Endothelial cell of umbilical vein (primary cell): ENCODE measurements around the gene BLID.

Experiments
- EZH2 ChIP-seq: IDR thresholded peaks from 2 replicates; pipeline ENCODE4 v1.6.1; 2012; ENCODE audit warnings: borderline replicate concordance, low read depth, mild to moderate bottlenecking, moderate library complexity, low read length, inconsistent platforms; ENCODE audit not compliant: severe bottlenecking
- POLR2A ChIP-seq: IDR thresholded peaks from 2 replicates; pipeline ENCODE4 v1.6.1; 2012; ENCODE audit warnings: low read depth, mild to moderate bottlenecking, control low read depth, low read length
- POLR2AphosphoS5 ChIP-seq: IDR thresholded peaks from 2 replicates; pipeline ENCODE4 v1.6.1; 2012; ENCODE audit warnings: low read depth, mild to moderate bottlenecking, control low read depth, low read length, moderate library complexity; ENCODE audit not compliant: insufficient read depth
- TF ChIP-seq, protein P1 (sequence below), 2 donors: IDR thresholded peaks; 1 replicate in 1 of 2; 2 replicates in 1 of 2; pipeline ENCODE4 v1.5.1; 2011; ENCODE audit warnings: low read length in 2 of 2, mild to moderate bottlenecking in 2 of 2, moderate library complexity in 2 of 2, control low read depth in 1 of 2, inconsistent platforms in 1 of 2, low read depth in 1 of 2; ENCODE audit not compliant: insufficient read depth in 1 of 2; ENCODE audit errors: extremely low read depth in 1 of 2

DNA sequence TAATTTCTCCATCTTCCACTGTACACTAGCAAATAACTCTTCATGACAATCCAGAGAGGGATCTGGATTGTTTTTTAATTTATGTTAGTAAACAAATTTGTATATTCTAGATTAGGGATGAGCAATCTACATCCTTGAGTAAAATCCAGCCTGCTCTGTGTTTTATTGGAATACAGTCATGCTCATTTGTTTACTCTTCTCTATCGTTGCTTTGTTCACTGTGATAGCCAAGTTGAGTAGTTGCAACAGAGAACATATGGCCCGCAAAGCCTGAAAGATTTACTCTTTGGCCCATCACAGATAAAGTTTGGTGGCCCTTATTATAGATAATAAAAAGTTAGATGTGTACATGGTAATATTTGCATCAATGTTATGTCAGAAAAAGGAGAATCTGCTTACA lies 6.2 kb upstream of the BLID start:
- TF ChIP-seq POLR2A: no peak
- TF ChIP-seq, protein P1, sequence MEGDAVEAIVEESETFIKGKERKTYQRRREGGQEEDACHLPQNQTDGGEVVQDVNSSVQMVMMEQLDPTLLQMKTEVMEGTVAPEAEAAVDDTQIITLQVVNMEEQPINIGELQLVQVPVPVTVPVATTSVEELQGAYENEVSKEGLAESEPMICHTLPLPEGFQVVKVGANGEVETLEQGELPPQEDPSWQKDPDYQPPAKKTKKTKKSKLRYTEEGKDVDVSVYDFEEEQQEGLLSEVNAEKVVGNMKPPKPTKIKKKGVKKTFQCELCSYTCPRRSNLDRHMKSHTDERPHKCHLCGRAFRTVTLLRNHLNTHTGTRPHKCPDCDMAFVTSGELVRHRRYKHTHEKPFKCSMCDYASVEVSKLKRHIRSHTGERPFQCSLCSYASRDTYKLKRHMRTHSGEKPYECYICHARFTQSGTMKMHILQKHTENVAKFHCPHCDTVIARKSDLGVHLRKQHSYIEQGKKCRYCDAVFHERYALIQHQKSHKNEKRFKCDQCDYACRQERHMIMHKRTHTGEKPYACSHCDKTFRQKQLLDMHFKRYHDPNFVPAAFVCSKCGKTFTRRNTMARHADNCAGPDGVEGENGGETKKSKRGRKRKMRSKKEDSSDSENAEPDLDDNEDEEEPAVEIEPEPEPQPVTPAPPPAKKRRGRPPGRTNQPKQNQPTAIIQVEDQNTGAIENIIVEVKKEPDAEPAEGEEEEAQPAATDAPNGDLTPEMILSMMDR (IDR thresholded peaks at IDR 0.05; ENCODE audit: extremely low read depth in 1 of 2, insufficient read depth in 1 of 2, low read depth in 1 of 2, low read length in 2 of 2): no peak
- no peak for TF ChIP-seq EZH2
- TF ChIP-seq POLR2AphosphoS5: no peak
